GM10847 (cell line): ENCODE data around the gene MYO18A.
A peak's percentile ranks its signal among the peaks of the same experiment; 100 is the strongest.

ENCODE experiments used
- POLR2A ChIP-seq: IDR thresholded peaks from 2 replicates; pipeline ENCODE4 v1.6.1; 2011; ENCODE audit not compliant: insufficient read length; ENCODE audit errors: extremely low read depth

MYO18A gene

GRCh38 chr17:29146369-29146972 is 33.7 kb downstream of the MYO18A start:
- no peak for TF ChIP-seq POLR2A

DNA sequence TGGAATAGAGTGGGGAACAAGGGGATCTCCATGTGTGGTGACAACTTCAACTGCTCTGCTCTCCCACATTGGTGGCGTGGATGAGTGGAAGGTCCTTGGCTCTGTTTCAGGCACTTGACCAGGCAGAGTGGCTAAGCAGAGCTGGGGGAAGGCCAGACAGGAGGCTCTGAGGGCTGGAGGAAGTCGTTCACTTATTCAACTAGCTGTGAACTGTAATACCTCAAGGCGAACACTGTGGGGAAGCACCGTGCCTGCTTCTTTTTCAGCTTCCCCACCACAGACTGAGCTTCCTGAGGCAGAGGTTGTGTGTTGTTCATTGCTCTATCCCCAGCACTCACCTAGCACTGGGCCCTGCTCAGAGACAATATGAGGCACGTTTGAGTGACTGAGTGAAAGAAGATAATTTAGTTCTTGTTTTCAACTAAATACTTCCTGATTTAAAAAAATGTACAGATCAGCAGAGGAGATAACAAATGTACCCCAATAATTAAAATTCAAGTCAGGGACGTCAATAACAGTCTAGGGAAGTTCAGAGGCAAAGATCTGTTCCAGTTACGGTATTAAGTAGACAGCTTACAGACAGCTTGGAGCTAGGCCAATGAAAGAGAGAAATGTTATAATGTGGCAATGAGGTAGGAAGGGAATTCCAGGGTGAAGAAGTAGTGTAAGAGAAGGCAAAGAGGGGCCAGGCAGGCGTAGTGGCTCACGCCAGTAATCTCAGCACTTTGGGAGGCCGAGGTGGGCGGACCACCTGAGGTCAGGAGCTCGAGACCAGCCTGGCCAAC is 34.7 kb downstream of the MYO18A start:
- no peak for TF ChIP-seq POLR2A

- TF ChIP-seq POLR2A: no peak
Measured at GRCh38 chr17:29143894-29144293, 36.3 kb downstream of the MYO18A start.

DNA sequence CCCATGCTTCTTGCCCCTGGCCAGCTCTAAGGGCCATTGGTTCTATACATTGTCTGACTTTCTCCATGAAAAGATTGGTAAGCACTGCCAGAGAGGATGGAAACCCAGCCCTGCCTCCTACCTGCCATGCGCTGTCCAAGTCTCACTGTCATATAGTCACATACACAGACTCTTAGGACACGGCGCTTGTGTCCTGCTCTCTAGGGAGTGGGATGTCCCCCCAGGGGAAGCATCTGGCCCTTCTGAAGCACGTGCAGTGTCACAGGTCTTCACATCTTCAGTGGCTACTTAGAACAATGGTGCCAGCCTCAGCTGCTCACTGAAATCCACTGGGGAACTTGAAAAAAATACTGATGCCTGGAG is 38.7 kb downstream of the MYO18A start:
- TF ChIP-seq POLR2A: no peak

GRCh38 chr17:29140631-29141513 is 39.3 kb downstream of the MYO18A start:
- TF ChIP-seq POLR2A: no peak

- TF ChIP-seq POLR2A: peak; percentile 44
Measured at GRCh38 chr17:29140051-29140621, 40.1 kb downstream of the MYO18A start.

DNA sequence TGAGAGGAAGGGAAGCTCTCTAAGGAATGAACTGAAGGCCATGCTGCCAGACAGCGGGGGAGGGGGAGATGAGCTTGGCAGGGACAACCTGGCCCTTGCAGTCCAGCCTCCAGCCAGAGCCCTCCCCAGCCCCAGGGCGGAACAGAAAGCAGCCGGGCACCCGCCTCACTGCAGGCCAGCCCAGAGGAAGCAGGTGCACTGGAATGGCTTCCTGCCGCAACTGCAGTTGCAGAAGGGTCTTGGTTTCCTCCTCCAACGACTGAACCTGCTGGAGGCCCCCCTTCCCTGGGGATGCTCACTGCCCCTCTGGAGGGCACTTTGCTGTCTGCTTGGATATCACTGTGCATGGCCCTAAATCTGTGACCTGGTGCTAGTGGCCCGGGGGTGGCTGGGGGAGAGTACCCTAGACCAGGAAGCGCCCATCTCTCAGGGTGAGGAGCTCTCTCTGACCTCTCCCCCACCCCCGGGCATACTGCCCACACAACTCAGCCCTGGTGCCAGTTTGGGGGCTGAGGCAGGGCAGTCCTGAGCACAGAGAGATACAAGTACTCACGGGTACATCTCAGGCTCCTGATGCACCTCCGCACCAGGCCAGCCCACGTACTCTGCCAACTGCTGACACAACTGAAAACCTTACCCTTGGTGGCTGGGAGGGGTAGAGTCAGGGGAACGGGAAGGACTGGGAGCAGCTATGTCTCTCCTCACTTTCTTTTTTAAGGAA is 41.1 kb downstream of the MYO18A start:
- TF ChIP-seq POLR2A: no peak

DNA sequence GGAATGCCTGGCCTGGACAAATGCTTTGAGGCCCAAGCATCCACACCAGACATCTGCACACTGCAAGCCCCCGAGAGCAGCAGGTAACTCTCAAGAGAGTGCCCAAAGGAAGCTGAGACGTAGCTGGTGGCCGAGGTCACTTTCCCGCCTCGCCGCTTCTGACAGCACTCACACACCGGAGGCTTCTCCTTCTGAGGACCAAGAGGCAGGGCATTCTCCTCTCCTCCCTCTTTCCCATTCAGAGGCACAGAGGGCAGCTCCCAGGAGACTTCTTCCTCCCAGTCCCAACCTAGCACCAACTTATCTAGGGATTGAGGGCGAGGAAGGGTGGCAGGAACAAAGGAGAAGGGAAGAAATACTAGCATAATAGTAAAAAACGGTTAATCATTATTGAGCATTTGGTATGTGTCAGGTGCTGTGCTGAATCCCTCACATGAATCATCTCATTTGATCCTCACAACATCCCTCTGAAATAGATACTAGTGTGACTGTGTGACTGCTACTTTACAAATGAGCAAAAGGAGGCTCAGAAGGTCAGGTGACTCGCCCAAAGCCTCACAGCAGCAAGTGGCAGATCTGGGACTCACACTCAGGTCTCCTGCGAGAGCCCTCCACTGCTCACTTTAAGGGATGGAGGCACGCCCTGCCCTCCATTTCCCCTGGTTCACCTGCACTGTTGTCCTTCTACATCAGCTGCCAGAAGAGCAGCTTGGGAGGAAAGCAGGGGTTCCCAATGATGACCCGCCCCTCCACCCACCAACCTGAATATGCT is 41.8 kb downstream of the MYO18A start:
- no peak for TF ChIP-seq POLR2A

DNA sequence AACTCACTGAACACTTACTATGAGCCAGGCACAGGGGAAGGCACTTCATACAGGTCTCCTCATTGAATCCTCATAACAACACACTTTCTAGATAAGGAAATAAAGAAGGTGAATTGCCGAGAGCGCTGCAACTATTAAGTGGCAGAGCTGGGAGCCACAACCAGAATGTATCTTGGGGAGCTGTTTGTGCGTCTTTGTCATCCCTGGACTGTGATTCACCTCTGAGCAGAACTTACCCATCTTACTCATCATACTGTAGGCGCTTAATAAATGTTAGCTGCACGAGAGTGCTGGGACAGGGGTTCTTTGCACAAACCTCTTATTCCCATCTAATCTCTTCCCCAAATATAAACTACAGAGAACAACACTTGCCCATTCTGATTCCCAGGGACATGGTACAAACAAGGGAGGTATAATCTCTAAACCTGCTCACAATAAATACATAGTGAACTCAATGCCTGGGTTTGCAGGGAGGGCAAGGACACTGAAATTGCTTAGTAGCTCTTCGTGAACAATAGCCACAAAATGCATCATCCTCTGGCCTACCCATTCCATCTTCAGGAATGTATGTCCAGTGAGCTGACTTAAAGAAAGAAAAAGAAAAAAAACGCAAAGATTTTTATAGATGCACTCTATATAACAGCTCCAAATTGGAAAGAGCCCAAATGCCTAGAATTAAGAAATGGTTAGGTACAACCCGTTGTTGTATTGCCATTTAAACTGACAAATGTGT is 43.0 kb downstream of the MYO18A start:
- TF ChIP-seq POLR2A: no peak

DNA sequence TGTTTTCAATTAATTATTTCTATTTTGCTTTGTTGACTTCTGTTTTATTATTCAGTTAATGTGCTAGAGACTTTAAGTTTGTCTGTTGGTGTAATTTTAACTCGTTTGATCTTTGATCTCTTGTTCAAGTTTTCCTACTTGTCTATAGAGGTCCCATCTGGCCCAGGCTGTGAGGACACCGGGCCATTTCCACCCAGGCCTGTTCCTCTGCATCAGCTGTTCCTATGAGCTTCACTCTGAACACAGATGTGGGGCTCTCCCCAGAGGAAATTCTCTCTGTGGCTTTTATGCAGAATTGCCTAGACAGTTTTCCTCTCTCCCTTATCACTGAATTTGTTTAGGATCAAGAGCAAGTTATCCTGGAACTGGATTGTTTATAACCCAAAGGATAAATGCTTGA is 44.7 kb downstream of the MYO18A start:
- TF ChIP-seq POLR2A: no peak

- TF ChIP-seq POLR2A: no peak
Measured at GRCh38 chr17:29133121-29133713, 47.0 kb downstream of the MYO18A start.

DNA sequence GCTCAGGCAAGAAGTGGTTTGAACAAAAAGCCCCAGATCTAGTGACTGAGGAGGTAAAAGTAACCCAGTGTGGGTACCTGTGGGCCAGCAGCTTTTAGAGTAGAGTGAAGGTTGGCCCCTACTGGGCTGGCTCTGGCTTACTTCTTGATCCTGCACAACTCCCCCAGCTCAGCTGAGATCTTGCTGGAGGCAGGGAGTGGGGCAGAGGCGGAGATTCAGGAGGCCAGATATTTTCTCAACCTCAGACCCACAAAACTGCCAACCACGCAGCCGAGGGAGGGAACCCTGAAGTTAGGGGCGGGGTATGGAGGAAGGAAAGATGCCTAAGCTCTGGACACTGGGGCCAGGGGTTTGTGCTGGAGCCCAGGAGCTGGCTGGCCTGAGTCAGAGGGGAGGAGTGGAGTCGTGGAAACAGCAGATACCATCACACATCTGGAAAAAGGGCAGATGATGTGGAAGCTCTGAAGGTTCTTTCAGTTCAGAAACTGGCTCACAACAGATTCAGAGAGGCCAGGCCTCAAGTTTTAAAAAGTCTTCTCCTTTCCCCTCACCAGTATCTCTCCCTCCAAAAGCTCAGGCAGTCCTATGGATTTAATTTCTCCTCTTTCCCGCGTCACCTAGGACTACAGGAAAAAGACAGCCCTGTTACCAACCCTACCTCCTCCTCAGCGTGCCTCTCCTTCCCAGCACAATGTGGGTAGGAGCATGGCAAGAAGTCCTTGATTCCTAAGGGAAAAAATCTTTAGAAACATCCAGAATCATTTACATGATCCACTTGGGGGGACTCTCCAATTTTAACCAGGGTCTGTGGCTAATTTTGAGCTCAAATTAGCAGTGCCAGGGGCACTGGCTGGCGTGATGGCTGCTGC is 48.1 kb downstream of the MYO18A start:
- no peak for TF ChIP-seq POLR2A
